Activated T-cell treated with anti-CD3 and anti-CD28 coated beads, Interleukin-2, amount 50 U/mL, for 72 hours (primary cell): Measurements from ENCODE around the gene DNAAF5. TPM values are rescaled to one million over a fixed set of nuclear protein-coding genes. Genes with fewer than 3 reads are reported as not detected.
A peak's percentile ranks its signal among the peaks of the same experiment; 100 is the strongest.
"Not testable (repeated sequence)": the region's sequence is repeated elsewhere in the genome, so short reads cannot be mapped to it uniquely, and the experiment has no call there.

Experiments used
- ATAC-seq, 2 donors: fragments of 150-1000 bp; cut with Tn5 transposase; replicated peaks in 1 of 2; 2 replicates each; pipeline ENCODE4 v1.10.0; 2021; ENCODE audit warnings: moderate library complexity in 2 of 2, mild to moderate bottlenecking in 1 of 2
- DNase-seq, 2 donors: peaks; one replicate each; pipeline ENCODE4 v3.0.0; 2021 to 2022; ENCODE audit warnings: mixed read lengths in 1 of 2
- H3K27ac Mint-ChIP-seq: one replicate; pipeline ENCODE4 v1.8.0; 2022; ENCODE audit warnings: mild to moderate bottlenecking, moderate library complexity, mixed read lengths
- H3K27me3 Mint-ChIP-seq: one replicate; pipeline ENCODE4 v1.8.0; 2022; ENCODE audit warnings: low read depth, mixed read lengths
- H3K36me3 Mint-ChIP-seq, 2 donors: one replicate each; pipeline ENCODE4 v1.8.0; 2022; ENCODE audit warnings: mixed read lengths in 2 of 2, mild to moderate bottlenecking in 1 of 2; ENCODE audit not compliant: insufficient read depth in 2 of 2
- H3K4me1 Mint-ChIP-seq: one replicate; pipeline ENCODE4 v1.8.0; 2022; ENCODE audit warnings: low read depth, mixed read lengths
- H3K4me3 Mint-ChIP-seq, 2 donors: one replicate each; pipeline ENCODE4 v1.8.0; 2022; ENCODE audit warnings: mild to moderate bottlenecking in 2 of 2, mixed read lengths in 2 of 2, moderate library complexity in 2 of 2
- H3K9me3 Mint-ChIP-seq, 2 donors: one replicate each; pipeline ENCODE4 v1.8.0; 2022; ENCODE audit warnings: mixed read lengths in 2 of 2
- total RNA-seq, 2 donors: library from RNA; stranded (reverse); gene quantifications; one replicate each; pipeline ENCODE4 v1.2.3, GENCODE V29; 2022

The DNAAF5 gene
- total RNA-seq, 2 donors from 2014 or later, result 12.0 to 15.9 TPM

DNA sequence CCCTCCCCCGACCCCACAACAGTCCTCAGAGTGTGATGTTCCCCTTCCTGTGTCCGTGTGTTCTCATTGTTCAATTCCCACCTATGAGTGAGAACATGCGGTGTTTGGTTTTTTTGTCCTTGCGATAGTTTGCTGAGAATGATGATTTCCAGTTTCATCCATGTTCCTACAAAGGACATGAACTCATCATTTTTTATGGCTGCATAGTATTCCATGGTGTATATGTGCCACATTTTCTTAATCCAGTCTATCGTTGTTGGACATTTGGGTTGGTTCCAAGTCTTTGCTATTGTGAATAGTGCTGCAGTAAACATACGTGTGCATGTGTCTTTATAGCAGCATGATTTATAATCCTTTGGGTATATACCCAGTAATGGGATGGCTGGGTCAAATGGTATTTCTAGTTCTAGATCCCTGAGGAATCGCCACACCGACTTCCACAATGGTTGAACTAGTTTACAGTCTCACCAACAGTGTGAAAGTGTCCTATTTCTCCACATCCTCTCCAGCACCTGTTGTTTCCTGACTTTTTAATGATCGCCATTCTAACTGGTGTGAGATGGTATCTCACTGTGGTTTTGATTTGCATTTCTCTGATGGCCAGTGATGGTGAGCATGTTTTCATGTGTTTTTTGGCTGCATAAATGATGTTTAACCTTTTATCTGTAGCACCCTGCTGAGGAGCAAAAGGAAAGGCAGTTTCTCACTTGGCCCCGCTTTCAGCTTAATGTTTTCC lies 70.1 kb downstream of the DNAAF5 start:
- not testable (repeated sequence) for H3K4me1 Mint-ChIP-seq, ATAC-seq, H3K27me3 Mint-ChIP-seq, H3K9me3 Mint-ChIP-seq, H3K36me3 Mint-ChIP-seq, H3K27ac Mint-ChIP-seq, DNase-seq, H3K4me3 Mint-ChIP-seq

DNA sequence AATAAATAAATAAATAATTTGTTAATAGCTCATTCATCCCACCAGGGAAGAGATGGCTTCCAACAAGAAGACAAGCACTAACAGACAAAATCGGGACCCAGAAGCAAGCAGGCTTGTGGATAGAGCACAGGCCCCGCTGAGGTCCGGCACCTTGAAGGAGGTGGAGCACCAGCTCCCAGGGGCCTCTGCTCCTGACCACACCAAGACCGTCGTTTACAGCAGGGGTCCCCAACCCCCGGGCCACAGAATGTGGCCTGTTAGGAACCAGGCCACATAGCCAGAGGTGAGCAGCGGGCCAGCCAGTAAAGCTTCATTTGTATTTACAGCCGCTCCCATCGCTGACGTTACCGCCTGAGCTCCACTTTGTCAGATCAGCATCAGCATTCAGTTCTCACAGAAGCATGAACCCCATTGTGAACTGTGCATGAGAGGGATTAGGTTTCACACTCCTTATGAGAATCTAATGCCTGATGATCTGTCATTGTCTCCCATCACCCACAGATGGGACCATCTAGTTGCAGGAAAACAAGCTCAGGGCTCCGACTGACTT lies 72.5 kb downstream of the DNAAF5 start:
- Mint-ChIP-seq H3K4me1 (no peaks in the 10 kb centered on the region), H3K4me3 (no peak overlapping the region), H3K36me3 (no peaks in the 10 kb centered on the region), H3K27ac (no peak overlapping the region), H3K9me3 (no peaks in the 10 kb centered on the region), H3K27me3 (no peaks in the 10 kb centered on the region)
- ATAC-seq, result no peak
- no peak for DNase-seq

DNA sequence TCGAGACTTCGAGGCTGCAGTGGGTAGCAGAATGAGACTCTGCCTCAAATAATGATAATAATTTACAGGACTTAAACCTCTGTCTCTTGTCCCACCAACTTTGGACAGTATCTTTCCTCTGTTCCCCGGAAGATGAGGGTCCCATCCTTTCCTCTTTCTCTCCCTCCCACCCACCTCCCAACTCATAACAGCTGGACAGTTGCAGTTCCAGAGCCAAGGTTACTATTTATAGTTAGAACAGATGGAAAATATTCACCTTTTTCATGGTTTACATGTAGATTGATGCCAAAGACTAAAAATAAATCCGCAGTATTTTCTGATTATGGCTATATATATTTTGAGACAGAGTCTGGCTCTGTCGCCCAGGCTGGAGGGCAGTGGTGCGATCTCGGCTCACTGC lies 74.2 kb downstream of the DNAAF5 start:
- no peak for DNase-seq
- Mint-ChIP-seq H3K9me3 (no peaks in the 10 kb centered on the region), H3K4me1 (no peaks in the 10 kb centered on the region), H3K36me3 (no peaks in the 10 kb centered on the region), H3K4me3 (no peak overlapping the region), H3K27ac (no peak overlapping the region), H3K27me3 (no peaks in the 10 kb centered on the region)
- ATAC-seq, result no peak

DNA sequence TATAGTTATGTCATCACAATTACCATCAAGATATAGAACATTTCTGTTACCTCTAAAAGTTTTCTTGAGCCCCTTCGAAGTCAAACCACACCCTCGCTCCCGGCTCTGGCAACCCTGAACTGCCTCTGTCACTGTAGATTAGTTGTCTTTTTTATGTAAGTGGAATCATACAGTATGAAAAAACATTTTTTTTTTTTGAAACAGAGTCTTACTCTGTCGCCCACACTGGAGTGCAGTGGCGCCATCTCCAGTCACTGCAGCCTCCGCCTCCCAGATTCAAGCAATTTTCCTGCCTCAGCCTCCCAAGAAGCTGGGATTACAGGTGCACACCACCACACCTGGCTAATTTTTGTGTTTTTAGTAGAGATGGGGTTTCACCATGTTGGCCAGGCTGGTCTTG lies 74.9 kb downstream of the DNAAF5 start:
- DNase-seq, H3K27ac Mint-ChIP-seq, H3K36me3 Mint-ChIP-seq, H3K9me3 Mint-ChIP-seq, H3K4me3 Mint-ChIP-seq, H3K27me3 Mint-ChIP-seq, H3K4me1 Mint-ChIP-seq, ATAC-seq: not testable (repeated sequence)

DNA sequence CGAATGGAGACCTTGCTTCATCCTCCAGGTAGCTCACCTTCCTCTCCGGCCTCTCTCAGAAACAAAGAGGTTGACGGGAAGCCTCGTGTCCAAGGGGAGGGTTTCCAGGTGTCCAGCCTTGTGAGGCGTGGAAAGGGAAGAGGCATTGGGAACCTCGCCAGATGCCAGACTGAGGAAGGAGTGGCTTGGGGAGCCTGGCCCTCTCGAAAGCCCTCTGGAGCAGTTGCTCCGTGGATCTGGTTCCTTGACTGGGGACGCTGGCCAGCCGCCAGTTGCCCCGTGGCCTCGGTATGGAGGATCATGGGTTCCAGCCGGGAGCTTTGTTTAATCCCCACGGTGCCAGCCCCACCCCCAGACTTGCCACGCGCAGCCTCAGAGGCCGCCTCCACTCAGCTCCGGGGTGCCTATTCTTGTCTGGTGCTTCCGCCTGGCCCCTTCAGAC lies 75.5 kb downstream of the DNAAF5 start:
- Mint-ChIP-seq H3K27me3 (no peaks in the 10 kb centered on the region), H3K9me3 (no peaks in the 10 kb centered on the region), H3K4me3 (no peak overlapping the region), H3K27ac (no peak overlapping the region), H3K36me3 (no peaks in the 10 kb centered on the region), H3K4me1 (no peaks in the 10 kb centered on the region)
- ATAC-seq, result no peak
- DNase-seq, result no peak

DNA sequence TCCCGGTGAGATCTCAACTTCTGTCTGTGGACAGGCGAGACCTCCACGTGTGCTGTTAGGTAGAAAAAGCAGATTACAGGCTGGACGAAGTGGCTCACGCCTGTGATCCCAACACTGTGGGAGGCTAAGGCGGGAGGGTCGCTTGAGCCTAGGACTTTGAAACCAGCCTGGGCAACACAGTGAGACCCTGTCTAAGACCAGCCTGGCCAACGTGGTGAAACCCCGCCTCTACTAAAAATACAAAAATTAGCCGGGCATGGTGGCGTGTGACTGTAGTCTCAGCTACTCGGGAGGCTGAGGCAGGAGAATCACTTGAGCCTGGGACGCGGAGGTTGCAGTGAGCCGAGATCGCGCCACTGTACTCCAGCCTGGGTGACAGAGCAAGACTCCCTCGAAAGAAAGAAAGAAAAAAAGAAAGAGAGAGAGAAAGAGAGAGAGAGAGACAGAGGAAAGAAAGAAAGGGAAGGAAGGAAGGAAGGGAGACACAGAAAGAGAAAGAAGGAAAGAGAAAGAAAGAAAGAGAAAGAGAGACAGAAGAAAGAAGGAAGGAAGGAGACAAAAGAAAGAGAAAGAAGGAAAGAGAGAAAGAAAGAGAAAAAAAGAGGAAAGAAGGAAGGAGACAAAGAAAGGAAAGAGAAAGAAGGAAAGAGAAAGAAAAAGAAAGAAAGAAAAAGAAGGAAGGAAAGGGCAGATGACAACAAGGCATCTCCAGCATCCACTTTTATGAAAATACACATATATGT lies 76.2 kb downstream of the DNAAF5 start:
- Mint-ChIP-seq H3K4me1 (no peaks in the 10 kb centered on the region), H3K4me3 (no peak overlapping the region), H3K27me3 (no peaks in the 10 kb centered on the region), H3K27ac (no peak overlapping the region), H3K9me3 (no peaks in the 10 kb centered on the region), H3K36me3 (no peaks in the 10 kb centered on the region)
- ATAC-seq, result no peak
- DNase-seq, result no peak

DNA sequence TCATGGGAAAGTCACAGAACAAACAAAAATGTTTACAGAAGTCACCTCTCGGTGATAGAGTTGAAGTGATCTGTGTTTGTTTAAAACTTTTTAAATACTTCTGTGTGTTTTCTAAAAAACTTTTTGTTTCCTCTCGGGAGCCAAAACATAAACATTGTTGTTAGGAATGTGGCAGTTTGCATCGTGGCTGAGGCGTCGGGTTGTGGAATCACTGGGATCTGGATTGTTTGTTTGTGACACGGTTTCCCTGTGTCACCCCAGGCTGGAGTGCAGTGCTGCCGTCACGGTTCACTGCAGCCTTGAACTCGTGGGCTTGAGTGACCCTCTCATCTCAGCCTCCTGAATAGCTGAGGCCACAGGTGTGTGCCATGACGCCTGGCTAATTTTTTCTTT lies 76.7 kb downstream of the DNAAF5 start:
- DNase-seq (no peak), ATAC-seq (no peak)
- H3K9me3 Mint-ChIP-seq, result no peaks in the 10 kb centered on the region
- no peak overlapping the region for H3K4me3 Mint-ChIP-seq
- no peaks in the 10 kb centered on the region for H3K4me1 Mint-ChIP-seq
- H3K36me3 Mint-ChIP-seq, result peaks cover 0 to under 1% of the 10 kb centered on the region in 2 donors
- no peaks in the 10 kb centered on the region for H3K27me3 Mint-ChIP-seq
- H3K27ac Mint-ChIP-seq, result no peak overlapping the region

DNA sequence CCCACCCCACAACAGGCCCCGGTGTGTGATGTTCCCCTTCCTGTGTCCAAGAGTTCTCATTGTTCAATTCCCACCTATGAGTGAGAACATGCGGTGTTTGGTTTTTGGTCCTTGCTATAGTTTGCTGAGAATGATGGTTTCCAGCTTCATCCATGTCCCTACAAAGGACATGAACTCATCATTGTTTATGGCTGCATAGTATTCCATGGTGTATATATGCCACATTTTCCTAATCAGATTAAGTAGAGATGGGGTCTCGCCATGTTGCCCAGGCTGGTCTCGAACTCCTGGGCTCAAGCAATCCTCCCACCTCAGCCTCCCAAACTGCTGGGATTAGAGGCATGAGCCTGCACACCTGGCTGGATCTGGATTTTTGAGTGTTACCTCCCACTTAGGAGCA lies 77.3 kb downstream of the DNAAF5 start:
- not testable (repeated sequence) for H3K4me3 Mint-ChIP-seq, H3K36me3 Mint-ChIP-seq, H3K4me1 Mint-ChIP-seq, H3K27ac Mint-ChIP-seq, H3K27me3 Mint-ChIP-seq, H3K9me3 Mint-ChIP-seq, ATAC-seq, DNase-seq

DNA sequence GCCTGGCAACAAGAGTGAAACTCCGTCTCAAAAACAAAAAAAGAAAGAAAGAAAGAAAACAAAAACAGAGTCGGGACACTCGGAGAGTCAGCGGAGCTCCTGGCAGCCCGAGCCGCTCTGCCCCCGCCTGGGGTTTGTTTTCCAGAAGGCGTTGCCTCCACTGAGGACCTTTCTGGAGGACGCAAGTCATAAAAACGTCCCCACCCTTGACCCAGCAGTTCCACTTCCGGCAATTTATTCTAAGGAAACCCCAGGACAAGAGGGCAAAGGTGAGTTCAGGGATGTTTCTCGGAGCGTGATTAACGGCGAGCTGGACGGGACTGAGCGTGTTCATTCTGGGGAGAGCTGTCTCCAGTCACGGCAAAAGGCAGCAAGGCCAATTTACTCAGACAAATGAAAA lies 78.8 kb downstream of the DNAAF5 start:
- H3K36me3 Mint-ChIP-seq, result peaks cover 0 to 2% of the 10 kb centered on the region in 2 donors

DNA sequence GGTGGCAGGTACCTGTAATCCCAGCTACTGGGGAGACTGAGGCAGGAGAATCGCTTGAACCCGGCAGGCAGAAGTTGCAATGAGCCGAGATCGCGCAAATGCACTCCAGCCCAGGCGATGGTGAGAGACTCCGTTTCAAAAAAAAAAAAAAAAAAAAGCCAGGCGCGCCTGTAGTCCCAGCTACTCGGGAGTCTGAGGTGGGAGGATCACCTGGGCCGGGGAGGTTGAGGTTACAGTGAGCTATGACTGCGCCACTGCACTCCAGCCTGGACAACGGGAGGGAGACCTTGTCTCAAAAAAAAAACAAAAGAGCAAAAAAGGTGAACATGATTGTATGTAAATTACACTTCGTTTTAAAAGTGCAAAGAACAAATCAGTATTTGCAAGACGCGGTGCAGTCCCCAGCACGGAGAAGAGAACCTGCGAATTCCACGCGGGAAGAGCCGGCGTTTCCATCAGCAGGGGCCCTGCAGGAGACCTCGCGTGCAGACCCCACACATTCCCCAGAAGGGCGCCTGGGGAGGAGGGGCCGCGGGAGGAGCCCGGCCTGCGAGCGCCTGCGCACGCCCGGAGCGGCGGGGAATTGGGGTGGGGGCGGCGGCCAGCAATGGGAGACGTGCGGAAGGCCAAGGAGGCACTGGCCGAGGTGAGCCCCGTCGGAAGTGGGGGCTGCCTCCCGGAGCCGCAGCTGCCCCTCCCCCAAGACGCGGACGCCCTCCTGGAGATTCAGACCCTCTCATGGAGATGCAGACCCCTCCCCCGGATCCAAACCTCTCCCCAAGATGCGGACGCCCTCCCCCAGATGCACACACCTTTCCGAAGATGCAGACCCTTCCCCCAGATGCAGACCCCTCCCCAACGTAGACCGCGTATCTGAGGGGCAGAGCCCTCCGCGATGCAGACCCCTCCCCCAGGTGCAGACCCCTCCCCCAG lies 89.1 kb downstream of the DNAAF5 start:
- ATAC-seq (no peak), DNase-seq (peak; percentile 11 to 19)
- peaks cover 64% of the 10 kb centered on the region for H3K4me1 Mint-ChIP-seq
- no peak overlapping the region for H3K27ac Mint-ChIP-seq
- H3K27me3 Mint-ChIP-seq, result peaks cover 19% of the 10 kb centered on the region
- peaks cover 0 to 2% of the 10 kb centered on the region in 2 donors for H3K36me3 Mint-ChIP-seq
- H3K9me3 Mint-ChIP-seq, result no peaks in the 10 kb centered on the region
- peak overlapping the region; percentile 85 to 89 for H3K4me3 Mint-ChIP-seq

More for the DNA sequence above, 78.8 kb downstream of the DNAAF5 start:
- ATAC-seq, result no peak
- Mint-ChIP-seq H3K4me3 (no peak overlapping the region), H3K4me1 (no peaks in the 10 kb centered on the region), H3K27me3 (no peaks in the 10 kb centered on the region), H3K27ac (no peak overlapping the region), H3K9me3 (no peaks in the 10 kb centered on the region)
- DNase-seq, result no peak

DNA sequence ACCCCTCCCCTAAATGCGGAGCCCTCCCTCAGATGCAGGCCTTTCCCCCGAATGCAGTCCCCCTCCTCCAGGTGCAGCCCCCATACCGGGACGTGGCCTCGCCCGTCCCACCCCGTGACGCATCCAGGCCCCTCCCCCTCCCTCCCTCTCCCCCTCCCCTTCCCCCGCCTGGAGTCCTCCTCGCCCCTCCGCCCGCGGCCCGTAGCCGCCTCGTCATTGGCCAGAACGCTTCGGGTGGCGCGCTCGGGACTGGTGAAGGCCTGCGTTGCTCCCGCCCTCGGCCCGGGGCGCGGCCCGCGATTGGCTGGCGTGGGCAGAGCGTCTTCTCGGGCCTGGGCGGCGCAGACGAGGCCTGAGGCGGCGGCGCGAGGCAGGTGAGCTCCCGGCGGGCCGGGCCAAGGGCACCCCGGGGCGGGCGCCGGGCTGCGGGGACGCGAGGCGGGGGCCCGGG lies 89.8 kb downstream of the DNAAF5 start:
- H3K4me3 Mint-ChIP-seq, result peak overlapping the region; percentile 85 to 89
- H3K27ac Mint-ChIP-seq, result no peak overlapping the region
- no peaks in the 10 kb centered on the region for H3K9me3 Mint-ChIP-seq
- DNase-seq (peak; percentile 97), ATAC-seq (peak; percentile 97 to 98)
- peaks cover 71% of the 10 kb centered on the region for H3K4me1 Mint-ChIP-seq
- H3K36me3 Mint-ChIP-seq, result peaks cover 0 to 2% of the 10 kb centered on the region in 2 donors
- peaks cover 19% of the 10 kb centered on the region for H3K27me3 Mint-ChIP-seq

DNA sequence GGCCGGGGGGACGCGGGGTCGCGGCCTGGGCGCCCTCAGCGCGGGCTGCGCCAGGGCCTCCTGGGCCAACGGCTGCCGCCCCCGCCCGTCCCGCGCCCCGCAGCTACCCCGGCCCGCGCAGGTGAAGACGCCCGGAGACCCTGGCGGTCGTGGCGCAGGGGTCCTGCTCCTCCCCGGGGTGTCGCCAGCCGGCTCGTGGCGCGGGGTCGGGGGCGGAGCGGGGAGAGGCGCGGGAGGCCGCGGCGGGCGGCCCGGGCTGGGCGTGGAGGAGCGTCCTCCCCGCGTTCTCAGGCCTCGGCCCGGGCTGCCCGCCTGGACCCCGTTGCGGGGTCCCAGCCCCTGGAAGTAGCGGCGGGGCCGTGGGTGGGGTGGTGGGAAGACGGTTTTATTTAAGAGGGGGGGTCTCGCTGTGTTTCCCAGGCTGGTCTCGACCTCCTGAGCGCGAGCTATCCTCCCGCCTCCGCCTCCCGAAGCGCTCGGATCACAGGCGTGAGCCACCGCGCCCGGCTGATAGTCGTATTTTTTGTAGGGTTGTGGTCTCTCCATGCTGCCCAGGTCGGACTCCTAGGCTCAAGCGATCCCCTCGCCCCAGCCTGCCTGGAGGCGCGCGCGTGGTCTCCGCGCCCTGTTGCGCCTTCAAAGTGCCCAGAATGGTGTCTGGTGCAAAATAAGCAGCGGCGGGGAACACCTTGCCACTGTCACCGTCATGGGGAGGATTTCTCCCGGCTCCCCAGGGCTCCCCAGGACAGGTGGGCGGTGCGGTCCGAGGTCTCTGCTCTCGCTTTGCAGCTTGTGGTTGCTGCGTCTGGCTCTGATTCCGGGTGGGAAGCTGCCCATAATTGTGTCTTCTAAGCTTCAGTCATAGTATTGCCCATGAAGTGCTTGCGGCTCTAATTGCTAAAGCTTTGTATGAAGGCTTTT lies 90.5 kb downstream of the DNAAF5 start:
- Mint-ChIP-seq H3K27ac (peak overlapping the region; percentile 81), H3K36me3 (peaks cover 0 to 2% of the 10 kb centered on the region in 2 donors), H3K4me3 (peak overlapping the region; percentile 95 to 96), H3K4me1 (peaks cover 77% of the 10 kb centered on the region), H3K27me3 (peaks cover 19% of the 10 kb centered on the region), H3K9me3 (no peaks in the 10 kb centered on the region)
- DNase-seq (peak; percentile 54 to 61), ATAC-seq (peak; percentile 25 to 38)
